Nephron (organoid): Measurements from ENCODE around the gene TMEM169.

Source experiments
- H3K27ac Mint-ChIP-seq, 3 experiments: 2 replicates each; pipeline ENCODE4 v1.8.0; 2020; ENCODE audit warnings: mixed read lengths in 3 of 3, mild to moderate bottlenecking in 2 of 3, moderate library complexity in 1 of 3
- H3K27me3 Mint-ChIP-seq: 2 replicates; pipeline ENCODE4 v1.8.0; 2021; ENCODE audit warnings: low read depth, mild to moderate bottlenecking, moderate library complexity, mixed read lengths
- H3K36me3 Mint-ChIP-seq: 2 replicates; pipeline ENCODE4 v1.8.0; 2020; ENCODE audit warnings: low read depth, mixed read lengths
- H3K4me1 Mint-ChIP-seq: 2 replicates; pipeline ENCODE4 v1.8.0; 2020; ENCODE audit warnings: mixed read lengths
- H3K4me3 Mint-ChIP-seq, 3 experiments: 2 replicates each; pipeline ENCODE4 v1.8.0; 2020; ENCODE audit warnings: mild to moderate bottlenecking in 3 of 3, mixed read lengths in 3 of 3, moderate library complexity in 2 of 3
- H3K9me3 Mint-ChIP-seq: 2 replicates; pipeline ENCODE4 v1.8.0; 2020; ENCODE audit warnings: mixed read lengths
- CTCF ChIP-seq, 3 experiments: fragments of 200-600 bp; sonication (generic); IDR thresholded peaks; one replicate each; pipeline ENCODE4 v1.5.0; 2021; ENCODE audit warnings: antibody characterized with exemption in 3 of 3; ENCODE audit not compliant: unreplicated experiment in 3 of 3

TMEM169 gene

DNA sequence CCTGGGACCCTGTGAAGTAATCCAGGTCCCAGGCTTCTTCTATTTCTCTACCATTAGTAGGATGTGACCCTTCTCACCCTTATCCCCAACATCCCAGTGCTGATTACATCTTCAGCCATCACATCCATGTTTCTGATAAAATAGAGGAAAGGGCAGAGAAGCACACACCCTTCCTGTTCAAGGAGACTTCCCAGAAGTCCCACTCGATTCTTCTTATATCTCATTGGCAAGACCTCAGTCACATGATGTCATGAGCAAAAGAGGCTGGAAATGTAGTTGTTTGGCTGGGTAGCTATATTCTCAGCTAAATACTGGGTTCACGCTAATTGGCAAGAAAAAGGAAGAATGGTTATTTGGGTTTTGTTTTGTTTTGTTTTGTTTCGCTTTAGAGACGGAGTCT, 19.4 kb downstream of the TMEM169 start:
- no peak overlapping the region for H3K4me3 Mint-ChIP-seq
- H3K27me3 Mint-ChIP-seq: no peaks in the 10 kb centered on the region
- no peaks in the 10 kb centered on the region for H3K9me3 Mint-ChIP-seq
- no peaks in the 10 kb centered on the region for H3K4me1 Mint-ChIP-seq
- H3K27ac Mint-ChIP-seq: no peak overlapping the region
- peaks cover 13% of the 10 kb centered on the region for H3K36me3 Mint-ChIP-seq
- no peak for TF ChIP-seq CTCF (IDR thresholded peaks at IDR 0.05; ENCODE audit: unreplicated experiment in 3 of 3)

DNA sequence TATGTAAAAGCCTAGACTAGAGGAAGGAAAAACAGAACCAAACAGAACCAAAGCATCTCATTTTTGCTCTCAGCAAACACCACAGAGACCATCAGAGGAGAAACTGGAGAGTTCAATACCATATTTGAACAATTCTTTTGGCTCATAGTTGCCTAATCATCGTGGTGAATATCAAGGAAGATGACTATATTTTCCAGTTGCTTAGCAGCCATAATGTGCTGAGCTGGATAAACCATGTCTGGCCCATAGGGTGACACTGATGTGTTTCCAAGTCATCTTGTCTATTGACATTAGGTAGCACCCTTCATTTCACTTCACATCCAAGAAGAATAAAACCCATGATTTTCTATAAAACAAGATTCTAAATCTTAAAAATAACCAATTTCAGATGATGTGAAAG, 21.5 kb downstream of the TMEM169 start:
- Mint-ChIP-seq H3K36me3 (peaks cover 13% of the 10 kb centered on the region), H3K9me3 (no peaks in the 10 kb centered on the region), H3K4me1 (peaks cover 8% of the 10 kb centered on the region), H3K4me3 (no peak overlapping the region), H3K27ac (no peak overlapping the region), H3K27me3 (no peaks in the 10 kb centered on the region)
- TF ChIP-seq CTCF (IDR thresholded peaks at IDR 0.05; ENCODE audit: unreplicated experiment in 3 of 3): no peak

- no peak overlapping the region for H3K4me3 Mint-ChIP-seq
- no peaks in the 10 kb centered on the region for H3K9me3 Mint-ChIP-seq
- no peaks in the 10 kb centered on the region for H3K27me3 Mint-ChIP-seq
- peaks cover 20% of the 10 kb centered on the region for H3K4me1 Mint-ChIP-seq
- H3K27ac Mint-ChIP-seq: no peak overlapping the region
- no peak for TF ChIP-seq CTCF (IDR thresholded peaks at IDR 0.05; ENCODE audit: unreplicated experiment in 3 of 3)
- H3K36me3 Mint-ChIP-seq: peaks cover 11% of the 10 kb centered on the region
These were observed 23.0 kb downstream of the TMEM169 start for GRCh38 chr2:216104691-216105090.

DNA sequence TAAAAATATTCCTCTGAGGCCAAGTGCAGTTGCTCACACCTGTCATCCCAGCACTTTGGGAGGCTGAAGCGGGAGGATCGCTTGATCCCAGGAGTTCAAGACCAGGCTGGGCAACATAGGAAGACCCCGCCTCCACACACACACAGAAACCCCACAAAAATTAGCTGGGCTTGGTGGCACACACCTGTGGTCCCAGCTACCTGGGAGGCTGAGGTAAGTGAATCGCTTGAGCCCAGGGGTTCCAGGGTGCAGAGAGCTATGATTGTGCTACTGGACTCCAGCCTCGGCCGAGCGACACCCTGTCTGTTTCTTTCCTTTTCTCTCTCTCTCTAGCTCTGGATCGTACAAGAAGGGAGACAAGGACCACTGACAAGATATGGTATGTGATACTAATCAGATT, 25.6 kb downstream of the TMEM169 start:
- peak overlapping the region; percentile 96 to 99 (median 98) for H3K27ac Mint-ChIP-seq
- peaks cover 17% of the 10 kb centered on the region for H3K36me3 Mint-ChIP-seq
- peaks cover 42% of the 10 kb centered on the region for H3K4me1 Mint-ChIP-seq
- H3K9me3 Mint-ChIP-seq: no peaks in the 10 kb centered on the region
- peak overlapping the region; percentile 69 to 100 (median 74) for H3K4me3 Mint-ChIP-seq
- H3K27me3 Mint-ChIP-seq: no peaks in the 10 kb centered on the region
- no peak for TF ChIP-seq CTCF (IDR thresholded peaks at IDR 0.05; ENCODE audit: unreplicated experiment in 3 of 3)

DNA sequence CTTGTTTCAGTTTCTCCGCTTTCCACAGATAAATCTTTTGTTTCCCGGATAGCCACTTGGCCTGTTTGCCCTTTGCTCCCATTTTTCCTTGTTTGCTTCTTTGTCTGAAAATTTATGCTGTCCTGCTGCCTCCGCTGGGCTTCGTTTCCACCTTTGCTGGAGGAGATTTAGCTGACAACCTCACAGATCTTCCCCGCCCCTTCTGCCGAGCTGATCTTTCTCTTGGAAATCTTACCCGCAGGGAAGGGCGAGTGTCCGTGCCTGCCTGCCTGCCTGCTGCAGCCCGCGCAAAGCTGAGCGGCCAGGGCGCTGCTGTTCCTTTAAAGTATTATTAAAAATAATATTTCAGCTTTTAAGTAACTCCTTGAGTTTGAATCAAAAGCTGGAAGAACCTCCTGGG, 26.0 kb downstream of the TMEM169 start:
- no peaks in the 10 kb centered on the region for H3K9me3 Mint-ChIP-seq
- no peaks in the 10 kb centered on the region for H3K27me3 Mint-ChIP-seq
- H3K4me3 Mint-ChIP-seq: peak overlapping the region; percentile 69 to 100 (median 99)
- H3K4me1 Mint-ChIP-seq: peaks cover 46% of the 10 kb centered on the region
- peak overlapping the region; percentile 96 to 99 (median 98) for H3K27ac Mint-ChIP-seq
- no peak for TF ChIP-seq CTCF (IDR thresholded peaks at IDR 0.05; ENCODE audit: unreplicated experiment in 3 of 3)
- H3K36me3 Mint-ChIP-seq: peaks cover 21% of the 10 kb centered on the region

- Mint-ChIP-seq H3K9me3 (no peaks in the 10 kb centered on the region), H3K4me1 (peaks cover 53% of the 10 kb centered on the region), H3K36me3 (peaks cover 28% of the 10 kb centered on the region), H3K27me3 (no peaks in the 10 kb centered on the region), H3K27ac (peak overlapping the region; percentile 96 to 99 (median 98)), H3K4me3 (peak overlapping the region; percentile 99 to 100 (median 100))
- TF ChIP-seq CTCF (IDR thresholded peaks at IDR 0.05; ENCODE audit: unreplicated experiment in 3 of 3): no peak
These were observed 26.7 kb downstream of the TMEM169 start for GRCh38 chr2:216108310-216108966.
